ENCODE measurements around the gene IL17F.

IL17F gene

DNA sequence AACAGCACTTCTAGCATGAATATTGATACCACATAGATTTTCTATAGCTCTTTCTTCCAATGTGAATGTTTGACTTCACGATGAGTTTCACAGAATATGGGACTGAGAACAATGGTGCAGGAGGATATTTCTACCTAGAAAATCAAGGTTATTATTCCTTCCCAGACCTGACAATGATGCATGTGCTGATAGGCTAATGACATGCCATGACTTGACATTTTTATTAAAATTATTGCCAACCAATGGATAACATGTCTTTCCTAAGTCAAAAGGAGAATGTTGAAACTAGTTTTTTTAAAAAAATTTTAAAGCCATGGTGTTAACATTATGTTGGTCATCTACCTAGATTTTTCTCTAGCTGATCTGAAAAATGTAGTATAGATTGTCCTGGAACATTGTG, 57.2 kb downstream of the IL17F start:
- no peak for DNase-seq
